SU-DHL-6 (cell line): ENCODE results near the gene MYRF.

ENCODE experiments used
- H2AFZ ChIP-seq: fragments of 200-600 bp; sonication (generic); 2 replicates; pipeline ENCODE4 v1.6.1; 2014; ENCODE audit warnings: low read depth, mild to moderate bottlenecking, moderate library complexity, mixed read lengths, antibody characterized with exemption, low read length; ENCODE audit not compliant: severe bottlenecking
- H3F3A ChIP-seq: fragments of 200-600 bp; shearing (Covaris generic); 2 replicates; pipeline ENCODE4 v1.6.0; 2016; ENCODE audit warnings: antibody characterized with exemption, mild to moderate bottlenecking; ENCODE audit not compliant: insufficient read depth
- H3K27ac ChIP-seq: fragments of 200-600 bp; sonication (generic); 2 replicates; pipeline ENCODE4 v1.5.1; 2016; ENCODE audit warnings: low read depth, mild to moderate bottlenecking, low read length, moderate library complexity, mixed read lengths
- H3K27me3 ChIP-seq: fragments of 200-600 bp; sonication (generic), shearing (Covaris generic); 2 replicates; pipeline ENCODE4 v1.6.0; 2014; ENCODE audit warnings: mild to moderate bottlenecking, low read length
- H3K36me3 ChIP-seq: fragments of 200-600 bp; sonication (generic); 2 replicates; pipeline ENCODE4 v1.6.1; 2014; ENCODE audit warnings: mild to moderate bottlenecking, low read length, mixed read lengths
- H3K4me2 ChIP-seq: fragments of 300-600, 200-600 bp; shearing (Covaris generic), sonication (generic); 2 replicates; pipeline ENCODE4 v1.6.0; 2014; ENCODE audit warnings: low read length, low read depth, mild to moderate bottlenecking; ENCODE audit not compliant: poor library complexity, severe bottlenecking
- H3K4me3 ChIP-seq: fragments of 200-600 bp; sonication (generic); 2 replicates; pipeline ENCODE4 v1.5.1; 2014; ENCODE audit warnings: antibody characterized with exemption, low read length, mild to moderate bottlenecking, mixed read lengths; ENCODE audit not compliant: insufficient read depth, poor library complexity, severe bottlenecking
- H3K79me2 ChIP-seq: fragments of 200-600 bp; sonication (generic); 2 replicates; pipeline ENCODE4 v1.6.1; 2014; ENCODE audit warnings: mild to moderate bottlenecking, low read length, moderate library complexity; ENCODE audit not compliant: insufficient read depth
- H3K9ac ChIP-seq: fragments of 200-600 bp; sonication (generic); 2 replicates; pipeline ENCODE4 v1.7.0; 2014; ENCODE audit warnings: mild to moderate bottlenecking, low read length
- H3K9me2 ChIP-seq: fragments of 200-600 bp; sonication (generic); replicated peaks from 2 replicates; pipeline ENCODE4 v1.6.1; 2014; ENCODE audit warnings: low read length; ENCODE audit not compliant: insufficient read depth
- H3K9me3 ChIP-seq: fragments of 200-600 bp; sonication (generic); 2 replicates; pipeline ENCODE4 v1.6.1; 2014; ENCODE audit warnings: low read length, mixed read lengths; ENCODE audit not compliant: insufficient read depth
- H4K20me1 ChIP-seq: fragments of 200-600 bp; sonication (generic); 2 replicates; pipeline ENCODE4 v1.6.1; 2014; ENCODE audit warnings: low read depth, mild to moderate bottlenecking, antibody characterized with exemption, low read length, moderate library complexity, mixed read lengths
- CTCF ChIP-seq: fragments of 200-600 bp; sonication (generic); IDR thresholded peaks from one replicate; pipeline ENCODE4 v1.5.1; 2017; ENCODE audit warnings: antibody characterized with exemption, mild to moderate bottlenecking, low read length, moderate library complexity; ENCODE audit not compliant: insufficient read depth, poor library complexity, severe bottlenecking
- EZH2phosphoT487 ChIP-seq: fragments of 200-600 bp; sonication (generic), shearing (Covaris generic); conservative IDR thresholded peaks from 2 replicates; pipeline ENCODE4 v1.6.1; 2018; ENCODE audit warnings: mild to moderate bottlenecking, antibody characterized with exemption, low read length, moderate library complexity, mixed read lengths

Gene MYRF

GRCh38 chr11:61799665-61800284 is 47.3 kb downstream of the MYRF start:
- Histone ChIP-seq H3K27ac (no peak overlapping the region), H3K27me3 (no peaks in the 10 kb centered on the region), H3K9me2 (no peaks in the 10 kb centered on the region), H3K36me3 (peaks cover 14% of the 10 kb centered on the region), H3K4me2 (no peak overlapping the region), H3F3A (peaks cover 32% of the 10 kb centered on the region), H3K79me2 (peaks cover 52% of the 10 kb centered on the region), H3K4me3 (no peak overlapping the region), H3K9me3 (no peaks in the 10 kb centered on the region), H3K9ac (no peak overlapping the region), H4K20me1 (peaks cover 10% of the 10 kb centered on the region; the same call in 1 of the 2 replicates), H2AFZ (no peak overlapping the region)
- TF ChIP-seq CTCF = no peak

- Histone ChIP-seq H3K4me2 (no peak overlapping the region), H3K9me3 (no peaks in the 10 kb centered on the region), H2AFZ (no peak overlapping the region), H3K27ac (no peak overlapping the region; the same call in 1 of the 2 replicates), H4K20me1 (peaks cover 4% of the 10 kb centered on the region; the same call in 1 of the 2 replicates), H3K27me3 (no peaks in the 10 kb centered on the region), H3K9ac (no peak overlapping the region), H3K79me2 (peaks cover 44% of the 10 kb centered on the region), H3K4me3 (no peak overlapping the region), H3K36me3 (peaks cover 11% of the 10 kb centered on the region; the same call in 1 of the 2 replicates), H3K9me2 (no peaks in the 10 kb centered on the region), H3F3A (peaks cover 32% of the 10 kb centered on the region)
- TF ChIP-seq EZH2phosphoT487 (no peak), CTCF (no peak)
Measured at GRCh38 chr11:61800331-61801281, 48.2 kb downstream of the MYRF start.

- H3K79me2 ChIP-seq = peaks cover 25% of the 10 kb centered on the region
- no peak overlapping the region for H3K27ac ChIP-seq
- no peaks in the 10 kb centered on the region for H3K9me3 ChIP-seq
- no peak overlapping the region for H2AFZ ChIP-seq
- H3K9ac ChIP-seq = no peak overlapping the region
- peaks cover 4% of the 10 kb centered on the region; the same call in 1 of the 2 replicates for H4K20me1 ChIP-seq
- no peaks in the 10 kb centered on the region for H3K9me2 ChIP-seq
- H3K4me2 ChIP-seq = no peak overlapping the region
- H3F3A ChIP-seq = peaks cover 27% of the 10 kb centered on the region
- no peak overlapping the region for H3K4me3 ChIP-seq
- no peaks in the 10 kb centered on the region for H3K27me3 ChIP-seq
- peaks cover 8% of the 10 kb centered on the region; the same call in 1 of the 2 replicates for H3K36me3 ChIP-seq
- TF ChIP-seq EZH2phosphoT487 = no peak
- no peak for TF ChIP-seq CTCF
Measured at GRCh38 chr11:61802605-61803004, 50.2 kb downstream of the MYRF start.
